Endothelial cell (in vitro differentiated cells): ENCODE measurements around the gene CLMP. TPM values are rescaled to one million over a fixed set of nuclear protein-coding genes. Genes with fewer than 3 reads are reported as not detected.
"Not testable (repeated sequence)": the region's sequence is repeated elsewhere in the genome, so short reads cannot be mapped to it uniquely, and the experiment has no call there.

ENCODE experiments used
- DNase-seq: peaks from one replicate; pipeline ENCODE4 v3.0.0; 2021; ENCODE audit warnings: low spot score
- H3K27ac Mint-ChIP-seq: one replicate; pipeline ENCODE4 v1.8.0; 2021; ENCODE audit warnings: mixed read lengths, inconsistent platforms; ENCODE audit not compliant: unreplicated experiment
- H3K27me3 Mint-ChIP-seq: one replicate; pipeline ENCODE4 v1.8.0; 2021; ENCODE audit warnings: mild to moderate bottlenecking, moderate library complexity, mixed read lengths, inconsistent platforms; ENCODE audit not compliant: unreplicated experiment
- H3K36me3 Mint-ChIP-seq: one replicate; pipeline ENCODE4 v1.8.0; 2021; ENCODE audit warnings: mild to moderate bottlenecking, low read depth, mixed read lengths, inconsistent platforms; ENCODE audit not compliant: unreplicated experiment
- H3K4me1 Mint-ChIP-seq: one replicate; pipeline ENCODE4 v1.8.0; 2021; ENCODE audit warnings: mild to moderate bottlenecking, mixed read lengths, inconsistent platforms; ENCODE audit not compliant: unreplicated experiment
- H3K4me3 Mint-ChIP-seq: one replicate; pipeline ENCODE4 v1.8.0; 2021; ENCODE audit warnings: mild to moderate bottlenecking, mixed read lengths, inconsistent platforms; ENCODE audit not compliant: unreplicated experiment
- H3K9me3 Mint-ChIP-seq: one replicate; pipeline ENCODE4 v1.8.0; 2021; ENCODE audit warnings: mixed read lengths, inconsistent platforms; ENCODE audit not compliant: unreplicated experiment
- total RNA-seq: library from RNA; stranded (reverse); fragmentation: NEBNext Ultra II Directional; extraction: Animal tissue kit (Norgen Biotek cat#: 25700); gene quantifications from one replicate; pipeline ENCODE4 v1.2.1, GENCODE V29; 2021; ENCODE audit not compliant: unreplicated experiment
- TF ChIP-seq, protein P1 (sequence below): fragments of 200-600 bp; sonication (generic); IDR thresholded peaks from one replicate; pipeline ENCODE4 v1.5.0; 2021; ENCODE audit warnings: antibody characterized with exemption; ENCODE audit not compliant: unreplicated experiment

CLMP gene
- total RNA-seq, 1 donor from 2014 or later, result 5.5 TPM

DNA sequence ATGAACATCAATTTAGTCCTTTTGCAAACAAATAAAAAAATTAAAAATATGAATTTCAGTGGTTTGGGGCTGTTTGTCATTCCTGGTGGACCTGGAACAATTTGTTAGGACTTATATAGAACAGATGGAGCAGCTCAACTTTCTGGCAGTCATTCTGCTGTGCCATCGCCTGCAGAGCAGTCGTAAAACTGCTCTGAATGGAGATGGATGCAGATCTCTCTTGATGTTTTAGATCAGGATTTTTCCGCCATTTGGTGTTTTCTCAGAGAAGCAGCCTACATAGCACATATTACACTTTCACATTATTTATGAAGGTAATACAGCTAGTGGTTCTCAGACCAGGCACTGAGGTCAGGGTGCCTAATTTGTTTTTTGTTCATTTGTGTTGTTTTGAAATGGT, 101.3 kb downstream of the CLMP start:
- Mint-ChIP-seq H3K9me3 (no peaks in the 10 kb centered on the region), H3K4me3 (no peak overlapping the region), H3K36me3 (no peaks in the 10 kb centered on the region), H3K4me1 (no peaks in the 10 kb centered on the region), H3K27ac (no peak overlapping the region), H3K27me3 (peaks cover 2% of the 10 kb centered on the region)
- TF ChIP-seq, protein P1, sequence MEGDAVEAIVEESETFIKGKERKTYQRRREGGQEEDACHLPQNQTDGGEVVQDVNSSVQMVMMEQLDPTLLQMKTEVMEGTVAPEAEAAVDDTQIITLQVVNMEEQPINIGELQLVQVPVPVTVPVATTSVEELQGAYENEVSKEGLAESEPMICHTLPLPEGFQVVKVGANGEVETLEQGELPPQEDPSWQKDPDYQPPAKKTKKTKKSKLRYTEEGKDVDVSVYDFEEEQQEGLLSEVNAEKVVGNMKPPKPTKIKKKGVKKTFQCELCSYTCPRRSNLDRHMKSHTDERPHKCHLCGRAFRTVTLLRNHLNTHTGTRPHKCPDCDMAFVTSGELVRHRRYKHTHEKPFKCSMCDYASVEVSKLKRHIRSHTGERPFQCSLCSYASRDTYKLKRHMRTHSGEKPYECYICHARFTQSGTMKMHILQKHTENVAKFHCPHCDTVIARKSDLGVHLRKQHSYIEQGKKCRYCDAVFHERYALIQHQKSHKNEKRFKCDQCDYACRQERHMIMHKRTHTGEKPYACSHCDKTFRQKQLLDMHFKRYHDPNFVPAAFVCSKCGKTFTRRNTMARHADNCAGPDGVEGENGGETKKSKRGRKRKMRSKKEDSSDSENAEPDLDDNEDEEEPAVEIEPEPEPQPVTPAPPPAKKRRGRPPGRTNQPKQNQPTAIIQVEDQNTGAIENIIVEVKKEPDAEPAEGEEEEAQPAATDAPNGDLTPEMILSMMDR, result no peak
- no peak for DNase-seq

DNA sequence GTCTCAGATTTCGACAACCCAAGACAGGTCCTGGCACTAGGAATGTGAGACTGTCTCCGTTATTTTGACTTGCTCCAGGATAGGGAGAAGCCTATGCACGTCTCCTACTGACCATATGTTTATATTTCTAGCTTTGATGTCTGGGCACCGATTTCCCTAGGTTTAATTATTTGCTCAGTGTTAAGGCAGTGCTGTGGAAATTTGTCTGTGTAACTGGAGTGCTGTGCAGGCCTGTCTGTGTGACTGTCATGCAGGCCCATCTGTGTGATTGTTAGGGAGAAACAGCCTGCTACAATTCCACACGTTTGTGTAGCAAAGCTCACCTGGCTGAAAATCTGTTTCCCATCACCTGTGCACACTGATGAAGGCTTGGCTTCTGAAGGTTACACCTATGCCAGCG, 103.5 kb downstream of the CLMP start:
- Mint-ChIP-seq H3K27me3 (no peaks in the 10 kb centered on the region), H3K36me3 (no peaks in the 10 kb centered on the region), H3K4me1 (no peaks in the 10 kb centered on the region), H3K4me3 (no peak overlapping the region), H3K27ac (no peak overlapping the region), H3K9me3 (no peaks in the 10 kb centered on the region)
- no peak for DNase-seq
- TF ChIP-seq, protein P1, result no peak

DNA sequence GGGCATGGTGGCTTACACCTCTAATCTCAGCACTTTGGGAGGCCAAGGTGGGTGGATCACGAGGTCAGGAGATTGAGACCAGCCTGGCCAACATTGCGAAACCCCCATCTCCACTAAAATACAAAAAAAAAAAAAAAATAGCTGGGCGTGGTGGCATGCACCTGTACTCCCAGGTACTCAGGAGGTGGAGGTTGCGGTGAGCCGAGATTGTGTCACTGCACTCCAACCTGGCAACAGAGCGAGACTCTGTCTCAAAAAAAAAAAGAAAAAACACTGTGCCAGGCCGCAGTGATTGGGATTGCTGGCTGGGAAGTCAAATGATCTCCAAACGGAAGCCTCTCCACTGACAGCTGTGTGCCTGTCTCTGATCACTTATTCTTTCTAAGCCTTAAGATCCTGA, 104.9 kb downstream of the CLMP start:
- H3K27me3 Mint-ChIP-seq, DNase-seq, H3K36me3 Mint-ChIP-seq, H3K9me3 Mint-ChIP-seq, H3K27ac Mint-ChIP-seq, H3K4me3 Mint-ChIP-seq, H3K4me1 Mint-ChIP-seq: not testable (repeated sequence)

DNA sequence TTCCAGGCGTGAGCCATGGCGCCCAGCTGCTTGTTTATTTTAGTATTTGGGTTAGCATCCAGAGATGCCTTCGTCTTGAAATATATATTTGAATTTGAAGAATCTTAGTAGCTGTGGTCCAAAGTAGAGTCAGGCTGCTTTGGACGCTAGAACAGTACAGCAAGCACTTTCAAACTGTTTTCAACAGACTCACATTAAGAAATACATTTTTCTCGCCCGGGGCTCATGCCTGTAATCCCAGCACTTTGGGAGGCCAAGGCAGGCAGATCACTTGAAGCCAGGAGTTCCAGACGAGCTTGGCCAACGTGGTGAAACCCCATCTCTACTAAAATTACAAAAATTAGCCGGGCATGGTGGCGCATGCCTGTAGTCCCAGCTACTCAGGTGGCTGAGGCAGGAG, 106.2 kb downstream of the CLMP start:
- not testable (repeated sequence) for H3K36me3 Mint-ChIP-seq, DNase-seq, H3K9me3 Mint-ChIP-seq, H3K27ac Mint-ChIP-seq, H3K4me3 Mint-ChIP-seq, H3K27me3 Mint-ChIP-seq, H3K4me1 Mint-ChIP-seq

- H3K4me1 Mint-ChIP-seq, H3K36me3 Mint-ChIP-seq, H3K27me3 Mint-ChIP-seq, H3K4me3 Mint-ChIP-seq, H3K9me3 Mint-ChIP-seq, DNase-seq, H3K27ac Mint-ChIP-seq: not testable (repeated sequence)
Observed at GRCh38 chr11:123087657-123088056, 107.4 kb downstream of the CLMP start.

GRCh38 chr11:123086305-123086704, 108.7 kb downstream of the CLMP start:
- Mint-ChIP-seq H3K9me3 (no peaks in the 10 kb centered on the region), H3K4me1 (peaks cover 6% of the 10 kb centered on the region), H3K36me3 (no peaks in the 10 kb centered on the region), H3K27ac (no peak overlapping the region), H3K4me3 (no peak overlapping the region), H3K27me3 (peaks cover 1% of the 10 kb centered on the region)
- TF ChIP-seq, protein P1, result no peak
- DNase-seq, result no peak

GRCh38 chr11:123085497-123085896, 109.6 kb downstream of the CLMP start:
- H3K27me3 Mint-ChIP-seq, result peaks cover 1% of the 10 kb centered on the region
- H3K9me3 Mint-ChIP-seq, result no peaks in the 10 kb centered on the region
- no peaks in the 10 kb centered on the region for H3K36me3 Mint-ChIP-seq
- no peak for DNase-seq
- peaks cover 6% of the 10 kb centered on the region for H3K4me1 Mint-ChIP-seq
- no peak overlapping the region for H3K4me3 Mint-ChIP-seq
- TF ChIP-seq, protein P1, result no peak
- no peak overlapping the region for H3K27ac Mint-ChIP-seq
